Fibroblast of skin of back (primary cell): ENCODE results near the gene EFCC1.
"Not testable (repeated sequence)": the region's sequence is repeated elsewhere in the genome, so short reads cannot be mapped to it uniquely, and the experiment has no call there.

Experiments
- DNase-seq: peaks from one replicate; pipeline ENCODE4 v3.0.0-alpha.2; 2013

The EFCC1 gene

GRCh38 chr3:129081503-129081902 is 80.4 kb downstream of the EFCC1 start:
- no peak for DNase-seq

DNA sequence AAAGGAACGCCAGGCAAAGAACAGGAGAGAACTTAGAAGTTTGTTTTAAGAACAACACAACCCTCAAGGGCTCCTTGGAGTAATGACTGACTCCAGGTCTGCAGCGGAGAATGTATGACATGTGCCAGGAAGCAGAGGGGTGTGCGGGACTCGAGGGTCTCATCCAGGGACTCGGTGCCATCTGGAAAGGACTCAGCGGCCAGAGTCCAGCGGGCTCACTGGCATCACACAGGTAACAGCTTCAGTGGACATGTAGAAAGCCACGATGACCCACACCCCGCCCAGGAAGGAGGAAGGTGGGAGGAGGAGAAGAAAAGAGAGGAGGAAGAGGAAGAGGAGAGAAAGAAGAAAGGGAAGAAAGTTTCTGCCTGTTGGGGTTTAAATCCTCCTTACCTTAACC is 80.9 kb downstream of the EFCC1 start:
- DNase-seq: no peak

- DNase-seq: no peak
Measured at GRCh38 chr3:129084501-129084900, 83.4 kb downstream of the EFCC1 start.

DNA sequence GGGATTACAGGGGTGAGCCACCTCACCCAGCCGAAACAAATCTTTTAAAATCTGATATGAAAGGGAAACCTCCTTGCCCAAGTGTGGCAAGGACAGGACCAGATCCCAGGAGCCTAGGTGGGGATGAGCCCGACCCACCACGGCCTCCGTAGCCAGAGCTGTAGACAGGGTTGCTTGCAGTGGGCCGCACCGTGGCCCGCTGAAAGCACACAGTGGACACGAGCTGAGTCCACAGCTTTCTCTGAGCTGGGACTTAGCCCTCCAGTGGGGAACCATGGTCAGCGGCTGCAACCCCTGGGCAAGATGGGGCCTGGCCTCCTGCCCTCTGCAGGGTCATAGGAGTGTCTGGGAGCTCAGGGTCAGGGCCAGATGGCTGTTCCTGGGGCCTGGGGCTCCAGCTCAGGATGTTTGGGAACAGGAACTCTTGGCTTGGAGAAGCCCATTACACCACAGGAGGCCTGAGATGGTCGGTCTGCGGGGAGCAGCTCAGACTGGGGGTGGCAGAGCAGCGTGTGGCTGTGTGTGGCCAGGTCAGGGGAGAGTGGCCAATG is 84.1 kb downstream of the EFCC1 start:
- DNase-seq: no peak

GRCh38 chr3:129085818-129086217 is 84.7 kb downstream of the EFCC1 start:
- no peak for DNase-seq

GRCh38 chr3:129087138-129087702 is 86.1 kb downstream of the EFCC1 start:
- DNase-seq: peak; percentile 6

DNA sequence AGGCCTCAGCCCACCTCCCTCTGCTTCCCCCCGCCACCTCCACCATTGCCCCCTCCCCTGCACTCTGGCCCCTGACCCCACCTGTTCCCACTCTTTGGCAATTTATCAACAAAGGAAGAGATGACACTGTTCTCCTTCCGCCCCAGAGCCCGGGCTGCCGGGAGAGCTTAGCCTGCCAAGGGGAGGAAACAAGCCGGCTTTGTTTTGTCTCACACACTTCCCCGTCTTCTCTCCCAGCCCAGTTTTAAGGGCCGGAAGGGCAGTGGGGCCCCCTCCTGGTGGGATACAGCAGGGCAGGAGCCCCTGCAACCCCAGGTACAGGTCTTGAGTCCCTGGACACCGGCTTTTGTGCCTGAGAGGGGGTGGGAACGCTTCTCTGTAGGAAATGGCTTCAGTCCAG is 86.8 kb downstream of the EFCC1 start:
- peak; percentile 16 for DNase-seq

DNA sequence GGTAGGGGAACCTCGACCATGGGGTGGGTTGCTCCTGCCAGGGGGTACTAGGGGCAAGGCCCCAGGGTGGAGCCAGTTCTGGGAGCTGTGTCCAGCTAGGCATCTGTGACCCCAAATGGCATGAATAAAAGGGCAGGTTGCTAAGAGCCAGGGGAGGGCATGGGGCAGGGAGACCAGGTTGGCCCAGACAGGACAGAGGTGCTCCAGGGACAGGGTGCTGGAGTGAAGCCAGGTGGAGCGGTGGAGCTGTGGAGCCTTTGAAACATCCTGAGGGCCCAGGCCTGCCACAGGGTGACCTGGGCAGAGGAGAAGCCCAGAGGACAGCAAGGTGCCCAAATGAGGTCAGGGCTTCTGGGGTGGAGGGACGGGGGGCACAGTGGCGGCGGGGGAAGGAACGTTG is 87.2 kb downstream of the EFCC1 start:
- DNase-seq: not testable (repeated sequence)
